ENCODE data around the gene NDUFAF2.

DNA sequence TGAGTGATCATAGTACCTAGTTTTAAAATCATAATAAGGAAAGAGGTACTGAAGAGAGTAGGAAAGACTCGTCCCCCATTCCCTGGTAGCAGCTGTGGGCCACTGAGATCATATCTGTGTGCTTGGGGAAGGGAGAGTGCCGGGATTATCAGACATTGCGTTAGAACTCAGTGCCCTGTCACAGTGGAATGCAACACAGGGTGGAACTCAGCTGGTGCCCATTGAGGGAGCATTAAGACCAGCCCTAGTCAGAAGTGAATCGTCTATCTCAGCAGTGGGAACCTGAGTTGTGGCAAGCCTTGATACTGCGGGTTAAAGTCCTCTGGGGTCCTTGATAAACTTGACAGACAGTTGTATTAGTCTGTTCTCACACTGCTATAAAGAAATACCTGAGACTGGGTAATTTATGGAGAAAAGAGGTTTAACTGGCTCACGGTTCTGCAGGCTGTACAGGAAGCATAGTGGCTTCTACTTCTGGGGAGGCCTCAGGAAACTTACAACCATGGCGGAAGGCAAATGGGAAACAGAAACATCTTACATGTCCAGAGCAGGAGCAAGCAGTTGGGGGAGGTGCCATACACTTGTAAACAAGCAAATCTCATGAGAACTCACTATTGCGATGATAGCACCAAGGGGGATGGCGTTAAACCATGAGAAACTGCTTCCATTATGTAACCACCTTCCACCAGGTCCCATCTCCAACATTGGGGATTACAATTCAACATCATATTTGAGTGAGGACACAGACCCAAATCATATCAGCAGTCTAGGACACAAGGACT lies 33.1 kb downstream of the NDUFAF2 start:
- TF ChIP-seq GATA2 (IDR thresholded peaks at IDR 0.05; ENCODE audit: low read depth, low read length) (no peak), GATA3 (IDR thresholded peaks at IDR 0.05; ENCODE audit: low read depth, low read length) (no peak)

All from SH-SY5Y (cell line).